ENCODE measurements around the gene COLEC12. TPM values are rescaled to one million over a fixed set of nuclear protein-coding genes. Genes with fewer than 3 reads are reported as not detected.

The COLEC12 gene
- total RNA-seq, 1 experiment from 2014 or later, result not detected

- no peak for DNase-seq (ENCODE audit: low read depth, low spot score)
- no peak for TF ChIP-seq ATF3 (IDR thresholded peaks at IDR 0.05)
- no peak for TF ChIP-seq EZH2phosphoT487 (IDR thresholded peaks at IDR 0.05; ENCODE audit: borderline replicate concordance)
- TF ChIP-seq EGR1 (IDR thresholded peaks at IDR 0.05; ENCODE audit: low read depth), result no peak
- TF ChIP-seq JUND (IDR thresholded peaks at IDR 0.05), result no peak
- H3K9me3 ChIP-seq (ENCODE audit: control insufficient read depth in 1 of 2, insufficient read depth in 1 of 2, low read depth in 1 of 2, low read length in 2 of 2), result no peaks in the 10 kb centered on the region
- no peak overlapping the region for H3K9ac ChIP-seq (ENCODE audit: low read length)
- H3K36me3 ChIP-seq (ENCODE audit: control insufficient read depth in 1 of 2, insufficient read depth in 2 of 2, low read length in 2 of 2), result no peaks in the 10 kb centered on the region
- no peak for ATAC-seq
- no peak overlapping the region for H3K27ac ChIP-seq (ENCODE audit: low read depth, low read length)
- H3K9me2 ChIP-seq (ENCODE audit: insufficient read depth), result no peaks in the 10 kb centered on the region
- ChIA-PET CTCF (no interaction called here), POLR2A (no interaction called here), RAD21 (ENCODE audit: low non-redundant PET in 1 of 2, low total read pairs in 2 of 2, uncharacterized antibody in 2 of 2, unreplicated experiment in 2 of 2) (no interaction called here)
- H3K4me1 ChIP-seq (ENCODE audit: control insufficient read depth in 1 of 2, insufficient read depth in 2 of 2, low read length in 2 of 2), result no peaks in the 10 kb centered on the region
- no peak overlapping the region for H3K4me2 ChIP-seq (ENCODE audit: low read length)
- H3K27me3 ChIP-seq (ENCODE audit: insufficient read depth, low read length), result 0 out of 2 replicates have a peak, but pooled peaks cover 6% of the 10 kb centered on the region
- no TSS peak for BruUV-seq (replicated peaks)
- no peak overlapping the region for H2AFZ ChIP-seq (ENCODE audit: low read depth, low read length, poor library complexity, severe bottlenecking)
- no peaks in the 10 kb centered on the region for H3K79me2 ChIP-seq (ENCODE audit: insufficient read depth, low read length)
- intact Hi-C loops (cut with micrococcal nuclease), result loop anchor here (5.0 kb wide), 1 partner anchor 48 kb away; no protein-coding TSS in a partner anchor
- no peak overlapping the region for H3K4me3 ChIP-seq (replicated peaks in 1 of 2; ENCODE audit: low read depth in 1 of 2, low read length in 2 of 2)
- no peaks in the 10 kb centered on the region for H4K20me1 ChIP-seq (ENCODE audit: insufficient read depth)
These were observed 96.4 kb downstream of the COLEC12 start for GRCh38 chr18:404061-404636.

GRCh38 chr18:402129-402528 is 98.4 kb downstream of the COLEC12 start:
- Histone ChIP-seq H3K79me2 (ENCODE audit: insufficient read depth, low read length) (no peaks in the 10 kb centered on the region), H3K9me3 (ENCODE audit: control insufficient read depth in 1 of 2, insufficient read depth in 1 of 2, low read depth in 1 of 2, low read length in 2 of 2) (no peaks in the 10 kb centered on the region), H3K9ac (ENCODE audit: low read length) (no peak overlapping the region), H3K4me1 (ENCODE audit: control insufficient read depth in 1 of 2, insufficient read depth in 2 of 2, low read length in 2 of 2) (no peaks in the 10 kb centered on the region), H3K27ac (ENCODE audit: low read depth, low read length) (no peak overlapping the region), H2AFZ (ENCODE audit: low read depth, low read length, poor library complexity, severe bottlenecking) (no peak overlapping the region), H4K20me1 (ENCODE audit: insufficient read depth) (no peaks in the 10 kb centered on the region), H3K36me3 (ENCODE audit: control insufficient read depth in 1 of 2, insufficient read depth in 2 of 2, low read length in 2 of 2) (no peaks in the 10 kb centered on the region), H3K4me2 (ENCODE audit: low read length) (no peak overlapping the region), H3K4me3 (replicated peaks in 1 of 2; ENCODE audit: low read depth in 1 of 2, low read length in 2 of 2) (no peak overlapping the region), H3K27me3 (ENCODE audit: insufficient read depth, low read length) (0 out of 2 replicates have a peak, but pooled peaks cover 6% of the 10 kb centered on the region), H3K9me2 (ENCODE audit: insufficient read depth) (no peaks in the 10 kb centered on the region)
- ATAC-seq (no peak), DNase-seq (ENCODE audit: low read depth, low spot score) (no peak)
- no TSS peak for BruUV-seq (replicated peaks)
- TF ChIP-seq SP1 (IDR thresholded peaks at IDR 0.05; ENCODE audit: low read depth) (no peak), ELF1 (IDR thresholded peaks at IDR 0.05; ENCODE audit: borderline replicate concordance, low read depth) (no peak)
- intact Hi-C loops (cut with micrococcal nuclease), result loop anchor here (5.0 kb wide), 1 partner anchor 50 kb away; no protein-coding TSS in a partner anchor
- RAD21 ChIA-PET (ENCODE audit: low non-redundant PET in 1 of 2, low total read pairs in 2 of 2, uncharacterized antibody in 2 of 2, unreplicated experiment in 2 of 2), result no interaction called here
- POLR2A ChIA-PET, result no interaction called here
- CTCF ChIA-PET, result no interaction called here

All from HCT116 (cell line).